ENCODE data around the gene HS6ST3.

HS6ST3 gene

DNA sequence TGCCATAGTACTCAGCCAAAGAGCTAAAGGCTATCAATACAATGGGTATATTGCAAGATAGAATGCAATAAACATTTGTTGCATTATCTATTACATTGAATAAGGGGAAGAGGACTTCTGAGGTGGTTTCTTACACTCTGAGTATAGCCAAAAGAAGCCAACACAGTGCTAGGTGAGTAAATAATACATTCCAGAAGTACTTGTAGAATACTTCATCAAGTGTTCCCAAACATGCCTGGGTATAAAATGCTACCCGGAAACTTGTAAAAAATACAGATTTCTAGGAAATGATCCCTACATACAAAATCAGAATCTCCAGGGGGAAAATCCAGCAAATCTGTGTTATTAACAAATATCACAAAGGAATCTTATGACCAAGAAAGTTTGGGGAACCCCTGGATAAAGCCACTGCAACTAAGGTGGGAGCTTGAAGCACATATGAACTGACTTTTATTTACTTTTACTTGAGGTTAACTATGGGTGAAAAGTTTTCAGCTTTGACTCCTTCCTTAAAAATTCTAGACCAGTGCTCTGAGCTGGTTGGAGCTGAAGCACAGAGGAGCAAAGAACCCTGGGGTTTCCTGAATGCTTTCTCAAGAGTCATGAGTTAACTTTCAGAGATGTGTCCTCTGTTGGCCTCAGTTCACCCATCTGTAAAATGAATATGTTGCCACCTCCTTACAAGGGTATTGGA lies 768.4 kb downstream of the HS6ST3 start:
- no peak for DNase-seq

DNA sequence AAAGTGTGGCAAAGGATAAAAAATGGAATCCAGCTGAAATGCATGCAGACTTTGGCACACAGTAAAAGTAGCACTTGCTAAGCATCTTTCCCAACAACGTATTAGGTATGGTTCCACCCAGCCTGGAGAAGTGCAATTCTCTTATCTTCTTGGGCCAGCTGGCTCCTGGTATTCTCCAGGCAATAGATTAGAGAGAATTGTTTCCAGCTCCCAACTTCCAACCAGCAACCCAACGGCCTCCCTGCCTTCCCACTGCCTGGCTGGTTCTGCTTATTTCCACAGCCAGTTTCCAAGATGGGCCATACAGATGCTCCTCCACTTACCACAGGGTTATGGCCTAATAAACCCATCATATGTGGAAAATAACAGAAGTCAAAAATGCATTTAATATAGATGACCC lies 771.0 kb downstream of the HS6ST3 start:
- no peak for DNase-seq

- no peak for DNase-seq
Measured at GRCh38 chr13:96862093-96862492, 772.2 kb downstream of the HS6ST3 start.

GRCh38 chr13:96862999-96863398 lies 773.1 kb downstream of the HS6ST3 start:
- DNase-seq, result no peak

GRCh38 chr13:96871469-96871868 lies 781.6 kb downstream of the HS6ST3 start:
- DNase-seq, result no peak

DNA sequence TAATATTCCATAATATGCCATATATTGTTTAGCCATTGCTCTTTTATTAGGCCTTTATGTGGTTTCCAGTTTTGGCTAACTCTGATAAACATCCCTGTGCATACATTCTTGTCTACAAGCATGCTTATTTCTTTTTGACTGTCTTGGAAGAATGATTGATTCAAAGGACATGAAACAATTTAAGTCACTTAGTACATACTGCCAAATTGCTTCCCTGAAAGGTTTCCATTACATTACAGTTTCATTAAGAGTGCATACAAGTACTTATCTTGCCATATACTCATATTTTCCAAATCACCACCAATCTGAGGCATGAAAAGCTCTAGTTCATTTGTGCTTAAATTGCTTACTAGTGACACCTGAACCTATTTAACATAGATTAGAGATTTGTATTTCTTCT lies 790.5 kb downstream of the HS6ST3 start:
- no peak for DNase-seq
